K562 (cell line): ENCODE results near the gene MYO7A. TPM values are rescaled to one million over a fixed set of nuclear protein-coding genes. Genes with fewer than 3 reads are reported as not detected.

Source experiments
- ATAC-seq: fragments of 200-7000 bp; cut with Tn5 transposase; 3 replicates; pipeline ENCODE4 v1.9.1; 2020; ENCODE audit warnings: moderate library complexity
- BruUV-seq: library from RNA; stranded (reverse); fragments of 400-500 nt; replicated peaks from 2 replicates; lab custom pipeline; 2021; lab: Mats Ljungman, UMichigan
- CTCF ChIA-PET: fragments of 300-600 bp; formaldehyde crosslinking; extraction: SDS; loops from one replicate; lab custom pipeline; 2021; ENCODE audit warnings: low intra/inter-chr PET ratio; lab: Yijun Ruan, JAX
- POLR2A ChIA-PET: fragments of 300-600, 350-650 bp; sonication (Branson Sonifier 250); formaldehyde crosslinking; extraction: SDS; loops from one replicate; lab custom pipeline; 2021; ENCODE audit warnings: antibody characterized with exemption, inconsistent platforms; lab: Yijun Ruan, JAX
- DNase-seq, 4 experiments: peaks; one replicate each; pipeline versions ENCODE4 v3.0.0 to v3.0.0-alpha.2; 2011 to 2018; ENCODE audit warnings: low spot score in 3 of 4, mixed read lengths in 3 of 4; ENCODE audit errors: extremely low read depth in 1 of 4
- FAIRE-seq: peaks from 2 replicates; lab custom pipeline; 2011; peaks lifted over from hg19 to GRCh38; lab: Jason Lieb, UNC
- H2AFZ ChIP-seq: 2 replicates; pipeline ENCODE4 v1.6.0; 2011; ENCODE audit warnings: low read depth, low read length, control low read depth, inconsistent platforms
- H3K27ac ChIP-seq: fragments of 200-600 bp; 3 replicates; pipeline ENCODE4 v1.8.0; 2011; ENCODE audit warnings: low read depth, mild to moderate bottlenecking, control low read depth, inconsistent platforms, low read length, moderate library complexity, mixed read lengths; ENCODE audit errors: extremely low read depth
- H3K27me3 ChIP-seq, 2 experiments: fragments of 300-600 bp in 1 of 2; 2 replicates in 1 of 2; 3 replicates in 1 of 2; pipeline versions ENCODE4 v1.6.0 to v1.8.0; 2011; ENCODE audit warnings: inconsistent platforms in 2 of 2, low read length in 2 of 2, mild to moderate bottlenecking in 1 of 2, mixed read lengths in 1 of 2, moderate library complexity in 1 of 2; ENCODE audit not compliant: control insufficient read depth in 2 of 2, insufficient read depth in 2 of 2
- H3K36me3 ChIP-seq: fragments of 300-600 bp; 3 replicates; pipeline ENCODE4 v1.8.0; 2011; ENCODE audit warnings: mild to moderate bottlenecking, low read length, inconsistent platforms; ENCODE audit not compliant: control insufficient read depth, insufficient read depth
- H3K4me1 ChIP-seq, 2 experiments: fragments of 200-600 bp in 1 of 2; replicated peaks in 1 of 2; 2 replicates in 1 of 2; 3 replicates in 1 of 2; pipeline versions ENCODE4 v1.5.1 to v1.8.0; 2011; ENCODE audit warnings: inconsistent platforms in 2 of 2, low read length in 2 of 2, mild to moderate bottlenecking in 1 of 2, mixed read lengths in 1 of 2, moderate library complexity in 1 of 2; ENCODE audit not compliant: control insufficient read depth in 2 of 2, insufficient read depth in 2 of 2
- H3K4me2 ChIP-seq: 2 replicates; pipeline ENCODE4 v1.6.1; 2011; ENCODE audit warnings: low read length, control low read depth, inconsistent platforms, mixed read lengths; ENCODE audit not compliant: insufficient read depth
- H3K4me3 ChIP-seq: fragments of 200-600 bp; sonication (generic), shearing (Covaris generic); 2 replicates; pipeline ENCODE4 v1.5.1; 2016; ENCODE audit warnings: control low read depth, inconsistent platforms
- H3K79me2 ChIP-seq: fragments of 200-600 bp; 3 replicates; pipeline ENCODE4 v1.8.0; 2011; ENCODE audit warnings: low read length, inconsistent platforms; ENCODE audit not compliant: control insufficient read depth, insufficient read depth
- H3K9ac ChIP-seq, 2 experiments: 2 replicates each; pipeline versions ENCODE4 v1.6.0 to v1.6.1; 2011; ENCODE audit warnings: low read depth in 2 of 2, low read length in 2 of 2, control low read depth in 1 of 2, inconsistent platforms in 1 of 2, mild to moderate bottlenecking in 1 of 2, mixed read lengths in 1 of 2; ENCODE audit not compliant: insufficient read depth in 1 of 2
- H3K9me1 ChIP-seq: one replicate; pipeline ENCODE4 v1.6.0; 2011; ENCODE audit warnings: inconsistent platforms, mild to moderate bottlenecking, low read length, moderate library complexity; ENCODE audit not compliant: control insufficient read depth, insufficient read depth
- H3K9me3 ChIP-seq: replicated peaks from 2 replicates; pipeline ENCODE4 v1.5.1; 2011; ENCODE audit warnings: low read depth, low read length, inconsistent platforms; ENCODE audit not compliant: control insufficient read depth, insufficient read depth
- H4K20me1 ChIP-seq: replicated peaks from 2 replicates; pipeline ENCODE4 v1.6.1; 2011; ENCODE audit warnings: low read length, inconsistent platforms, mixed read lengths; ENCODE audit not compliant: control insufficient read depth, insufficient read depth
- ELF1 ChIP-seq: fragments of 200-800 bp; sonication (Bioruptor generic); IDR thresholded peaks from 2 replicates; pipeline ENCODE4 v1.6.1; 2016; ENCODE audit warnings: missing genetic modification characterization, missing compliant biosample characterization
- EWSR1 ChIP-seq: fragments of 450-650 bp; IDR thresholded peaks from 2 replicates; pipeline ENCODE4 v1.6.1; 2018; ENCODE audit warnings: borderline replicate concordance, mild to moderate bottlenecking, low read depth, moderate library complexity; ENCODE audit not compliant: partially characterized antibody
- NR3C1 ChIP-seq: sonication (generic); formaldehyde crosslinking; IDR thresholded peaks from 2 replicates; pipeline ENCODE4 v1.8.1; 2022; ENCODE audit warnings: missing genetic modification reagents
- PHF20 ChIP-seq: fragments of 450-650 bp; IDR thresholded peaks from 2 replicates; pipeline ENCODE4 v1.6.1; 2018; ENCODE audit not compliant: partially characterized antibody
- TAF7 ChIP-seq: fragments of 450-650 bp; IDR thresholded peaks from 2 replicates; pipeline ENCODE4 v1.6.1; 2016; ENCODE audit warnings: missing genetic modification characterization, missing compliant biosample characterization
- ZNF121 ChIP-seq: sonication (generic); formaldehyde crosslinking; conservative IDR thresholded peaks from 2 replicates; pipeline ENCODE4 v1.8.0; 2022; ENCODE audit warnings: missing genetic modification reagents
- ZNF316 ChIP-seq: fragments of 450-650 bp; IDR thresholded peaks from 2 replicates; pipeline ENCODE4 v1.6.1; 2016
- ZNF408 ChIP-seq: fragments of 250-450 bp; sonication (Bioruptor Pico); IDR thresholded peaks from 2 replicates; pipeline ENCODE4 v1.4.0; 2020; ENCODE audit warnings: low read depth, mild to moderate bottlenecking, moderate library complexity
- ZNF644 ChIP-seq: fragments of 200-800 bp; sonication (Bioruptor generic); IDR thresholded peaks from 2 replicates; pipeline ENCODE4 v1.6.1; 2016; ENCODE audit warnings: low read depth, missing genetic modification characterization, missing compliant biosample characterization
- WGBS: fragments of 100-300 bp; shearing (Covaris generic); methylation state at CpG from one replicate; pipeline ENCODE4 v1.1.6; 2016; ENCODE audit warnings: low coverage, mixed read lengths; ENCODE audit not compliant: insufficient coverage; ENCODE audit errors: missing lambda C conversion rate; 5-methylcytosine and 5-hydroxymethylcytosine counted together
- in situ Hi-C: fragments of 300-500 bp; cut with MboI; formaldehyde crosslinking; loops from 4 replicates; pipeline ENCODE4 v1.15.0; 2018; ENCODE audit warnings: inconsistent platforms, mixed read lengths
- intact Hi-C: fragments of 100-400 bp; cut with micrococcal nuclease; formaldehyde crosslinking; loops from 2 replicates; pipeline ENCODE4 v1.14.2; 2022
- polyA plus RNA-seq, 8 experiments: library from polyadenylated mRNA; depleted of rRNA in 4 of 8; stranded (reverse) in 5 of 8; unstranded in 3 of 8; fragments of >200 nt; fragmentation: Nextera tagmentation in 2 of 8; fragmentation: Illumina TruSeq in 1 of 8; extraction: Ambion mirVana in 2 of 8; extraction: Trizol in 1 of 8; gene quantifications; 2 replicates each; pipeline versions ENCODE4 v1.2.1 to v1.2.3, GENCODE V29; 2011 to 2014; ENCODE audit warnings: inconsistent platforms in 1 of 8, missing spikeins in 1 of 8
- total RNA-seq, 7 experiments: library from RNA; depleted of rRNA in 6 of 7; stranded (reverse); fragments of >200 nt in 6 of 7; fragmentation: Illumina TruSeq in 2 of 7; extraction: Trizol in 2 of 7; gene quantifications; 2 replicates each; pipeline versions ENCODE4 v1.2.1 to v1.2.3, GENCODE V29; 2011 to 2021; ENCODE audit warnings: low replicate concordance in 1 of 7

MYO7A gene
- total and polyA plus RNA-seq, 9 of the 15 experiments (the other 6 are each of a cell fraction or from before 2014, with no cell fraction given) = 0.01 to 0.11 (median 0.07) TPM; not detected in 1

DNA sequence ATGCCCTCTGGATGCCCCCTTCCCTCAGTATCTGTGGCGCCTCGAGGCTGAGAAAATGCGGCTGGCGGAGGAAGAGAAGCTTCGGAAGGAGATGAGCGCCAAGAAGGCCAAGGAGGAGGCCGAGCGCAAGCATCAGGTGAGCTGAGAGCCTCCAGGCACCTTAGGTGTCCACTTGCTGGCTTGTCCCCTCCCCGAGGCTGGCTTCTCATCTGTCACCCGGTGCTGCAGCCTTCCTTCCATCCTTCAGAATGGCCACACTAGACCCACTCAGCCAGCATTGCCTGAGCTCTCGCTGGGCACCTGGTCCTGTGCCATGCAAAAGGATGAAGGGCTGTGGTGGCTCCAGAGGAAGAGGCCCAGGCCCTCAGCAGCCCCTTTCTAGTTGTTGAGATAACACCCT lies 52.3 kb downstream of the MYO7A start:
- Histone ChIP-seq H3K27me3 (peaks cover 23 to 79% of the 10 kb centered on the region in 2 experiments; a peak in 4 of 5 replicates), H3K36me3 (no peaks in the 10 kb centered on the region), H3K4me1 (peaks cover 0 to 4% of the 10 kb centered on the region in 2 experiments; a peak in 1 of 5 replicates), H3K4me3 (no peak overlapping the region), H3K27ac (no peak overlapping the region), H3K9me3 (no peaks in the 10 kb centered on the region), H3K79me2 (no peaks in the 10 kb centered on the region), H4K20me1 (no peaks in the 10 kb centered on the region), H3K4me2 (no peak overlapping the region), H2AFZ (no peak overlapping the region), H3K9me1 (peaks cover 2% of the 10 kb centered on the region), H3K9ac (no peak overlapping the region; a peak in 1 of 4 replicates)
- 2% methylated on average over 11 of the region's 11 CpGs for WGBS
- DNase-seq (no peak), ATAC-seq (no peak), FAIRE-seq (no peak)
- in situ Hi-C loops (loop anchor here (10.0 kb wide), 1 partner anchor 136 kb away; no protein-coding TSS in a partner anchor), intact Hi-C loops (no loop called here)
- ChIA-PET POLR2A (interaction anchor here (1.0 to 1.4 kb wide), 2 partner anchors 14 to 135 kb away, joined by 3 to 4 read pairs; no protein-coding TSS in a partner anchor), CTCF (no interaction called here)
- no TSS peak for BruUV-seq
- no peak for TF ChIP-seq ZNF408 (CRISPR knock-in tag)
- no peak for TF ChIP-seq ZNF121
- TF ChIP-seq ZNF644 (tag) = no peak
- TF ChIP-seq TAF7 (tag) = no peak
- TF ChIP-seq PHF20 = no peak
- TF ChIP-seq ZNF316 = no peak
- no peak for TF ChIP-seq EWSR1
- TF ChIP-seq NR3C1 (CRISPR knock-in tag) = no peak
- TF ChIP-seq ELF1 (tag) = no peak
